Tibial artery (tissue), 4 donors: ENCODE data around the gene GSC2.

ENCODE experiments used
- DNase-seq, 2 donors: peaks; one replicate each; pipeline ENCODE4 v3.0.0-alpha.2; 2019
- H3K27ac ChIP-seq, 2 donors: fragments of 200-600 bp; sonication (generic) in 1 of 2; 1 replicate in 1 of 2; 2 replicates in 1 of 2; pipeline ENCODE4 v1.5.1; 2018 to 2019; ENCODE audit warnings: mild to moderate bottlenecking in 1 of 2
- H3K27me3 ChIP-seq, 2 donors: fragments of 200-600 bp; sonication (generic) in 1 of 2; one replicate each; pipeline versions ENCODE4 v1.5.1 to v1.6.0; 2016 to 2019
- H3K36me3 ChIP-seq, 3 donors: fragments of 200-600 bp; sonication (generic) in 2 of 3; one replicate each; pipeline ENCODE4 v1.5.1; 2016 to 2019; ENCODE audit warnings: mild to moderate bottlenecking in 2 of 3
- H3K4me1 ChIP-seq, 4 donors: fragments of 200-600 bp; sonication (generic) in 2 of 4; 1 replicate in 3 of 4; 2 replicates in 1 of 4; pipeline ENCODE4 v1.5.1; 2016 to 2019
- H3K4me3 ChIP-seq, 2 donors: fragments of 200-600 bp; sonication (generic) in 1 of 2; 1 replicate in 1 of 2; 2 replicates in 1 of 2; pipeline ENCODE4 v1.5.1; 2018 to 2019; ENCODE audit warnings: mild to moderate bottlenecking in 2 of 2
- H3K9me3 ChIP-seq, 3 donors: fragments of 200-600 bp; sonication (generic) in 1 of 3; one replicate each; pipeline ENCODE4 v1.5.1; 2016 to 2019
- CTCF ChIP-seq, 2 experiments: fragments of 200-600 bp in 1 of 2; fragments of 450-650 bp in 1 of 2; IDR thresholded peaks; one replicate each; pipeline ENCODE4 v1.5.1; 2017 to 2019; ENCODE audit warnings: antibody characterized with exemption in 2 of 2, mild to moderate bottlenecking in 1 of 2, moderate library complexity in 1 of 2
- intact Hi-C: fragments of 100-400 bp; cut with DNase I; formaldehyde crosslinking; loops from one replicate; pipeline ENCODE4 v1.15.0; 2023; ENCODE audit warnings: low total_unique reads

Gene GSC2

GRCh38 chr22:19105867-19106802 is 44.0 kb downstream of the GSC2 start:
- Histone ChIP-seq H3K9me3 (no peaks in the 10 kb centered on the region), H3K36me3 (no peaks in the 10 kb centered on the region), H3K27ac (no peak overlapping the region), H3K4me1 (peaks cover 0 to 66% (median 37%) of the 10 kb centered on the region in 4 donors), H3K4me3 (no peak overlapping the region), H3K27me3 (no peaks in the 10 kb centered on the region)
- peak in 1 of 2 donors; percentile 56 for DNase-seq
- intact Hi-C loops: no loop called here
- TF ChIP-seq CTCF (IDR thresholded peaks at IDR 0.05): no peak

GRCh38 chr22:19105456-19105855 is 44.6 kb downstream of the GSC2 start:
- H3K27me3 ChIP-seq: no peaks in the 10 kb centered on the region
- DNase-seq: peak in 1 of 2 donors; percentile 54
- no peaks in the 10 kb centered on the region for H3K9me3 ChIP-seq
- peaks cover 0 to 60% (median 34%) of the 10 kb centered on the region in 4 donors for H3K4me1 ChIP-seq
- TF ChIP-seq CTCF (IDR thresholded peaks at IDR 0.05): no peak
- no peaks in the 10 kb centered on the region for H3K36me3 ChIP-seq
- intact Hi-C loops: no loop called here
- no peak overlapping the region for H3K4me3 ChIP-seq
- H3K27ac ChIP-seq: no peak overlapping the region

- no peaks in the 10 kb centered on the region for H3K27me3 ChIP-seq
- TF ChIP-seq CTCF (IDR thresholded peaks at IDR 0.05): no peak
- H3K36me3 ChIP-seq: no peaks in the 10 kb centered on the region
- H3K4me1 ChIP-seq: peaks cover 0 to 48% (median 24%) of the 10 kb centered on the region in 4 donors
- no peak overlapping the region for H3K4me3 ChIP-seq
- H3K27ac ChIP-seq: no peak overlapping the region
- H3K9me3 ChIP-seq: no peaks in the 10 kb centered on the region
- intact Hi-C loops: no loop called here
- DNase-seq: peak in 1 of 2 donors; percentile 1
Measured at GRCh38 chr22:19103880-19104821, 45.9 kb downstream of the GSC2 start.

- no peaks in the 10 kb centered on the region for H3K36me3 ChIP-seq
- H3K9me3 ChIP-seq: no peaks in the 10 kb centered on the region
- peak in 1 of 2 donors; percentile 29 for DNase-seq
- no peak for TF ChIP-seq CTCF (IDR thresholded peaks at IDR 0.05)
- no peaks in the 10 kb centered on the region for H3K27me3 ChIP-seq
- no peak overlapping the region for H3K27ac ChIP-seq
- H3K4me3 ChIP-seq: no peak overlapping the region
- peaks cover 0 to 5% (median 0%) of the 10 kb centered on the region in 4 donors for H3K4me1 ChIP-seq
- intact Hi-C loops: no loop called here
Measured at GRCh38 chr22:19098157-19098556, 51.9 kb downstream of the GSC2 start.

GRCh38 chr22:19097518-19097917 is 52.6 kb downstream of the GSC2 start:
- H3K27ac ChIP-seq: no peak overlapping the region
- peaks cover 0 to 5% (median under 1%) of the 10 kb centered on the region in 4 donors for H3K4me1 ChIP-seq
- DNase-seq: peak in 1 of 2 donors; percentile 23
- no peak for TF ChIP-seq CTCF (IDR thresholded peaks at IDR 0.05)
- intact Hi-C loops: no loop called here
- no peaks in the 10 kb centered on the region for H3K9me3 ChIP-seq
- H3K4me3 ChIP-seq: no peak overlapping the region
- no peaks in the 10 kb centered on the region for H3K27me3 ChIP-seq
- H3K36me3 ChIP-seq: no peaks in the 10 kb centered on the region
